ENCODE results near the gene RREB1.

- TF ChIP-seq CTCF (IDR thresholded peaks at IDR 0.05) = no peak
- no peak for TF ChIP-seq POLR2A (IDR thresholded peaks at IDR 0.05)
Measured at GRCh38 chr6:7219310-7219709, 111.5 kb downstream of the RREB1 start.

Data from lower leg skin (tissue), 3 donors.